K562 (cell line): ENCODE data around the gene GORASP1. TPM values are rescaled to one million over a fixed set of nuclear protein-coding genes. Genes with fewer than 3 reads are reported as not detected.

Experiments used
- HDAC1 ChIP-seq, 2 experiments: fragments of 450-650 bp; IDR thresholded peaks; 2 replicates each; pipeline ENCODE4 v1.6.1; 2016 to 2017; ENCODE audit warnings: inconsistent platforms in 1 of 2, mild to moderate bottlenecking in 1 of 2, moderate library complexity in 1 of 2
- KDM2B ChIP-seq: fragments of 250-450 bp; sonication (Bioruptor Pico); IDR thresholded peaks from 2 replicates; pipeline ENCODE4 v1.8.0; 2021; ENCODE audit warnings: mild to moderate bottlenecking, moderate library complexity
- MECOM ChIP-seq: fragments of 250-450 bp; sonication (Bioruptor Pico); IDR thresholded peaks from 2 replicates; pipeline ENCODE4 v1.8.0; 2022; ENCODE audit warnings: inconsistent platforms
- MIER1 ChIP-seq: fragments of 450-650 bp; IDR thresholded peaks from 2 replicates; pipeline ENCODE4 v1.6.1; 2016; ENCODE audit warnings: antibody characterized with exemption, mild to moderate bottlenecking, low read depth
- MYC ChIP-seq, 2 experiments: fragments of 250-450 bp in 1 of 2; sonication (Bioruptor Pico) in 1 of 2; IDR thresholded peaks; 2 replicates each; pipeline versions ENCODE4 v1.5.1 to v1.6.1; 2012 to 2021; ENCODE audit warnings: low read depth in 2 of 2, borderline replicate concordance in 1 of 2, improper control_type of control experiment in 1 of 2, low read length in 1 of 2, mild to moderate bottlenecking in 1 of 2, moderate library complexity in 1 of 2
- MYNN ChIP-seq, 2 experiments: sonication (generic); formaldehyde crosslinking in 1 of 2; IDR thresholded peaks; 2 replicates each; pipeline versions ENCODE4 v1.5.0 to v1.6.1; 2016 to 2020; ENCODE audit warnings: antibody characterized with exemption in 1 of 2, missing genetic modification reagents in 1 of 2
- NFIC ChIP-seq: fragments of 450-650 bp; IDR thresholded peaks from 2 replicates; pipeline ENCODE4 v1.6.1; 2017; ENCODE audit warnings: mild to moderate bottlenecking, inconsistent platforms
- RNF2 ChIP-seq: sonication (generic); IDR thresholded peaks from 2 replicates; pipeline ENCODE4 v1.6.1; 2016
- SREBF1 ChIP-seq: fragments of 150-350 bp; IDR thresholded peaks from 2 replicates; pipeline ENCODE4 v1.6.1; 2014; ENCODE audit warnings: antibody characterized with exemption, low read depth, low read length, borderline replicate concordance
- STAT5B ChIP-seq: fragments of 250-450 bp; sonication (Bioruptor Pico); IDR thresholded peaks from 2 replicates; pipeline ENCODE4 v1.8.0; 2021; ENCODE audit warnings: mild to moderate bottlenecking, inconsistent platforms
- ZKSCAN8 ChIP-seq: fragments of 200-800 bp; sonication (Bioruptor generic); IDR thresholded peaks from 2 replicates; pipeline ENCODE4 v1.6.1; 2016; ENCODE audit warnings: missing genetic modification characterization, missing compliant biosample characterization
- ZNF175 ChIP-seq: fragments of 200-800 bp; sonication (Bioruptor generic); IDR thresholded peaks from 2 replicates; pipeline ENCODE4 v1.6.1; 2016; ENCODE audit warnings: low read depth, mild to moderate bottlenecking, missing genetic modification characterization, missing compliant biosample characterization
- ZNF184 ChIP-seq: sonication (generic); formaldehyde crosslinking; IDR thresholded peaks from 2 replicates; pipeline ENCODE4 v1.5.0; 2020; ENCODE audit warnings: missing genetic modification reagents
- ZNF583 ChIP-seq: fragments of 250-450 bp; sonication (Bioruptor Pico); IDR thresholded peaks from 2 replicates; pipeline ENCODE4 v1.4.0; 2020
- polyA plus RNA-seq, 8 experiments: library from polyadenylated mRNA; depleted of rRNA in 4 of 8; stranded (reverse) in 5 of 8; unstranded in 3 of 8; fragments of >200 nt; fragmentation: Nextera tagmentation in 2 of 8; fragmentation: Illumina TruSeq in 1 of 8; extraction: Ambion mirVana in 2 of 8; extraction: Trizol in 1 of 8; gene quantifications; 2 replicates each; pipeline versions ENCODE4 v1.2.1 to v1.2.3, GENCODE V29; 2011 to 2014; ENCODE audit warnings: inconsistent platforms in 1 of 8, missing spikeins in 1 of 8
- total RNA-seq, 7 experiments: library from RNA; depleted of rRNA in 6 of 7; stranded (reverse); fragments of >200 nt in 6 of 7; fragmentation: Illumina TruSeq in 2 of 7; extraction: Trizol in 2 of 7; gene quantifications; 2 replicates each; pipeline versions ENCODE4 v1.2.1 to v1.2.3, GENCODE V29; 2011 to 2021; ENCODE audit warnings: low replicate concordance in 1 of 7
- TF ChIP-seq, protein P1 (sequence below): fragments of 200-800 bp; sonication (Bioruptor generic); IDR thresholded peaks from 2 replicates; pipeline ENCODE4 v1.6.1; 2016; ENCODE audit warnings: missing genetic modification characterization, missing compliant biosample characterization
- TF ChIP-seq, protein P2 (sequence below): fragments of 200-400 bp; formaldehyde crosslinking; IDR thresholded peaks from 2 replicates; pipeline ENCODE4 v1.6.1; 2017; ENCODE audit warnings: mild to moderate bottlenecking, low read depth, low read length, moderate library complexity
- TF ChIP-seq, protein P3 (sequence below): fragments of 250-450 bp; sonication (Bioruptor Pico); IDR thresholded peaks from 2 replicates; pipeline ENCODE4 v1.4.0; 2020; ENCODE audit warnings: mild to moderate bottlenecking, moderate library complexity, borderline replicate concordance

Gene GORASP1
- total and polyA plus RNA-seq, 9 of the 15 experiments (the other 6 are each of a cell fraction or from before 2014, with no cell fraction given), result 8.4 to 87.9 (median 67.6) TPM

DNA sequence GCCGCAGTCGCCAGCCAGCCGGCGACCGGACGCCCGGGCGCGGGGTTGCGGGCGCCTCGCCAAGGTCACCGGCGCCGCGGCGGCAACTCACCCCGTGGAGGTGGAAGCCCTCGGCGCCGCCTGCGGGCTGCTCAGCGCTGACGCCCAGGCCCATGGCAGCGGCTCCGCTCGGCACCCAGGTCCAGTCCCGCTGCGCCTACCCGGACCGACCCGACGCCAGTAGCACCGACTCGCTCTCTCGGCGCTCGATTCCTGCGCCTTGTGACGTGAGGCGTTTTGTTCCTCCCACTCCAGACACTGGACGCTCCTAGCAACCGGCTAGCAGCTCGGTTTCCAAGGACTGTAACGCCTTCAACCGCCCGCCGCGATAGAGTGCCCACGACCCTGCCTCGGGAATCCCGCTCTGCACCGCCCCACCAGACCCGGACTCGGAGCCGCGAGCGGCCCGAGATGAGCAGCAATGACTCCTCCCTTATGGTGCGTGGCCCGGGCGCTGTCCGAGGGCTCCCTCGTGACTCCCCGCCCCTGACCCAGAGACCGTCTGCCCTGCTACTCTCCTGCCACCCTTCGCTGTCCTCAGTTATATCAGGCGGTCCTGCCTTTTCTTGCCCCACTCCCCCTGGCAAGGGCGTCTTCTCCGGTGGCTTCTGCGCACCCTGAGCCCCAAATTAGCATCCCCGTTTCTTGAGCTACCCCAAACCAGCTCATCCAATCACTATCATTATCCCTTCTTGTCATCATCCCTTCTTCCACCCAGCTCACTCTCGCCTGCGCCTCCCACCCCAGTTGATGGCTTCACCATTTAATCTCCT is at the start of gene GORASP1, which contains the start of gene TTC21A (continued):
- TF ChIP-seq MECOM (CRISPR knock-in tag), result no peak
- TF ChIP-seq, protein P1, sequence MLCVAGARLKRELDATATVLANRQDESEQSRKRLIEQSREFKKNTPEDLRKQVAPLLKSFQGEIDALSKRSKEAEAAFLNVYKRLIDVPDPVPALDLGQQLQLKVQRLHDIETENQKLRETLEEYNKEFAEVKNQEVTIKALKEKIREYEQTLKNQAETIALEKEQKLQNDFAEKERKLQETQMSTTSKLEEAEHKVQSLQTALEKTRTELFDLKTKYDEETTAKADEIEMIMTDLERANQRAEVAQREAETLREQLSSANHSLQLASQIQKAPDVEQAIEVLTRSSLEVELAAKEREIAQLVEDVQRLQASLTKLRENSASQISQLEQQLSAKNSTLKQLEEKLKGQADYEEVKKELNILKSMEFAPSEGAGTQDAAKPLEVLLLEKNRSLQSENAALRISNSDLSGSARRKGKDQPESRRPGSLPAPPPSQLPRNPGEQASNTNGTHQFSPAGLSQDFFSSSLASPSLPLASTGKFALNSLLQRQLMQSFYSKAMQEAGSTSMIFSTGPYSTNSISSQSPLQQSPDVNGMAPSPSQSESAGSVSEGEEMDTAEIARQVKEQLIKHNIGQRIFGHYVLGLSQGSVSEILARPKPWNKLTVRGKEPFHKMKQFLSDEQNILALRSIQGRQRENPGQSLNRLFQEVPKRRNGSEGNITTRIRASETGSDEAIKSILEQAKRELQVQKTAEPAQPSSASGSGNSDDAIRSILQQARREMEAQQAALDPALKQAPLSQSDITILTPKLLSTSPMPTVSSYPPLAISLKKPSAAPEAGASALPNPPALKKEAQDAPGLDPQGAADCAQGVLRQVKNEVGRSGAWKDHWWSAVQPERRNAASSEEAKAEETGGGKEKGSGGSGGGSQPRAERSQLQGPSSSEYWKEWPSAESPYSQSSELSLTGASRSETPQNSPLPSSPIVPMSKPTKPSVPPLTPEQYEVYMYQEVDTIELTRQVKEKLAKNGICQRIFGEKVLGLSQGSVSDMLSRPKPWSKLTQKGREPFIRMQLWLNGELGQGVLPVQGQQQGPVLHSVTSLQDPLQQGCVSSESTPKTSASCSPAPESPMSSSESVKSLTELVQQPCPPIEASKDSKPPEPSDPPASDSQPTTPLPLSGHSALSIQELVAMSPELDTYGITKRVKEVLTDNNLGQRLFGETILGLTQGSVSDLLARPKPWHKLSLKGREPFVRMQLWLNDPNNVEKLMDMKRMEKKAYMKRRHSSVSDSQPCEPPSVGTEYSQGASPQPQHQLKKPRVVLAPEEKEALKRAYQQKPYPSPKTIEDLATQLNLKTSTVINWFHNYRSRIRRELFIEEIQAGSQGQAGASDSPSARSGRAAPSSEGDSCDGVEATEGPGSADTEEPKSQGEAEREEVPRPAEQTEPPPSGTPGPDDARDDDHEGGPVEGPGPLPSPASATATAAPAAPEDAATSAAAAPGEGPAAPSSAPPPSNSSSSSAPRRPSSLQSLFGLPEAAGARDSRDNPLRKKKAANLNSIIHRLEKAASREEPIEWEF (CRISPR knock-in tag), result no peak
- no peak for TF ChIP-seq SREBF1
- no peak for TF ChIP-seq ZNF175 (CRISPR knock-in tag)
- no peak for TF ChIP-seq ZNF184 (CRISPR knock-in tag)
- peak; percentile 77; the same call in 1 of the 2 replicates for TF ChIP-seq MYNN (IDR thresholded peaks at IDR 0.05)
- TF ChIP-seq MYNN (CRISPR knock-in tag; IDR thresholded peaks at IDR 0.05), result no peak
- TF ChIP-seq KDM2B (CRISPR knock-in tag), result no peak
- TF ChIP-seq NFIC, result peak; percentile 85
- no peak for TF ChIP-seq STAT5B (CRISPR knock-in tag)
- TF ChIP-seq RNF2, result no peak
- TF ChIP-seq, protein P2, sequence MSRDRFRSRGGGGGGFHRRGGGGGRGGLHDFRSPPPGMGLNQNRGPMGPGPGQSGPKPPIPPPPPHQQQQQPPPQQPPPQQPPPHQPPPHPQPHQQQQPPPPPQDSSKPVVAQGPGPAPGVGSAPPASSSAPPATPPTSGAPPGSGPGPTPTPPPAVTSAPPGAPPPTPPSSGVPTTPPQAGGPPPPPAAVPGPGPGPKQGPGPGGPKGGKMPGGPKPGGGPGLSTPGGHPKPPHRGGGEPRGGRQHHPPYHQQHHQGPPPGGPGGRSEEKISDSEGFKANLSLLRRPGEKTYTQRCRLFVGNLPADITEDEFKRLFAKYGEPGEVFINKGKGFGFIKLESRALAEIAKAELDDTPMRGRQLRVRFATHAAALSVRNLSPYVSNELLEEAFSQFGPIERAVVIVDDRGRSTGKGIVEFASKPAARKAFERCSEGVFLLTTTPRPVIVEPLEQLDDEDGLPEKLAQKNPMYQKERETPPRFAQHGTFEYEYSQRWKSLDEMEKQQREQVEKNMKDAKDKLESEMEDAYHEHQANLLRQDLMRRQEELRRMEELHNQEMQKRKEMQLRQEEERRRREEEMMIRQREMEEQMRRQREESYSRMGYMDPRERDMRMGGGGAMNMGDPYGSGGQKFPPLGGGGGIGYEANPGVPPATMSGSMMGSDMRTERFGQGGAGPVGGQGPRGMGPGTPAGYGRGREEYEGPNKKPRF, result no peak
- no peak; the same call in 1 of the 2 replicates for TF ChIP-seq MYC (IDR thresholded peaks at IDR 0.05; ENCODE audit: low read depth, low read length)
- TF ChIP-seq MYC (CRISPR knock-in tag; IDR thresholded peaks at IDR 0.05; ENCODE audit: borderline replicate concordance, low read depth), result no peak
- peak; percentile 40; the same call in 1 of the 2 replicates for TF ChIP-seq MIER1
- TF ChIP-seq, protein P3, sequence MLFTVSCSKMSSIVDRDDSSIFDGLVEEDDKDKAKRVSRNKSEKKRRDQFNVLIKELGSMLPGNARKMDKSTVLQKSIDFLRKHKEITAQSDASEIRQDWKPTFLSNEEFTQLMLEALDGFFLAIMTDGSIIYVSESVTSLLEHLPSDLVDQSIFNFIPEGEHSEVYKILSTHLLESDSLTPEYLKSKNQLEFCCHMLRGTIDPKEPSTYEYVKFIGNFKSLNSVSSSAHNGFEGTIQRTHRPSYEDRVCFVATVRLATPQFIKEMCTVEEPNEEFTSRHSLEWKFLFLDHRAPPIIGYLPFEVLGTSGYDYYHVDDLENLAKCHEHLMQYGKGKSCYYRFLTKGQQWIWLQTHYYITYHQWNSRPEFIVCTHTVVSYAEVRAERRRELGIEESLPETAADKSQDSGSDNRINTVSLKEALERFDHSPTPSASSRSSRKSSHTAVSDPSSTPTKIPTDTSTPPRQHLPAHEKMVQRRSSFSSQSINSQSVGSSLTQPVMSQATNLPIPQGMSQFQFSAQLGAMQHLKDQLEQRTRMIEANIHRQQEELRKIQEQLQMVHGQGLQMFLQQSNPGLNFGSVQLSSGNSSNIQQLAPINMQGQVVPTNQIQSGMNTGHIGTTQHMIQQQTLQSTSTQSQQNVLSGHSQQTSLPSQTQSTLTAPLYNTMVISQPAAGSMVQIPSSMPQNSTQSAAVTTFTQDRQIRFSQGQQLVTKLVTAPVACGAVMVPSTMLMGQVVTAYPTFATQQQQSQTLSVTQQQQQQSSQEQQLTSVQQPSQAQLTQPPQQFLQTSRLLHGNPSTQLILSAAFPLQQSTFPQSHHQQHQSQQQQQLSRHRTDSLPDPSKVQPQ (CRISPR knock-in tag), result no peak
- TF ChIP-seq HDAC1 (IDR thresholded peaks at IDR 0.05), result peak in 1 of 2 experiments; percentile 83; a peak in 2 of 4 replicates
- 0 out of 2 replicates have a peak, but pooled peaks have one; percentile 29 for TF ChIP-seq ZNF583 (CRISPR knock-in tag)
- TF ChIP-seq ZKSCAN8 (CRISPR knock-in tag), result no peak
